ENCODE data around the gene MYNN. TPM values are rescaled to one million over a fixed set of nuclear protein-coding genes. Genes with fewer than 3 reads are reported as not detected.

Gene MYNN
- total and polyA plus RNA-seq, 9 of the 15 experiments (the other 6 are each of a cell fraction or from before 2014, with no cell fraction given): 10.4 to 35.7 (median 21.3) TPM

GRCh38 chr3:169772897-169773816, at the start of gene MYNN (continued):
- 0 out of 2 replicates have a peak, but pooled peaks have one; percentile 61 for TF ChIP-seq RERE (CRISPR knock-in tag; IDR thresholded peaks at IDR 0.05; ENCODE audit: borderline replicate concordance)
- no peak for TF ChIP-seq DMBX1 (CRISPR knock-in tag; IDR thresholded peaks at IDR 0.05; ENCODE audit: borderline replicate concordance)
- peak; percentile 43; the same call in 1 of the 2 replicates for TF ChIP-seq ATF1 (CRISPR knock-in tag; IDR thresholded peaks at IDR 0.05)
- peak; percentile 97 for TF ChIP-seq ATF1 (tag; IDR thresholded peaks at IDR 0.05)
- no peak for TF ChIP-seq TSHZ1 (CRISPR knock-in tag; IDR thresholded peaks at IDR 0.05)
- 0 out of 2 replicates have a peak, but pooled peaks have one; percentile 31 for TF ChIP-seq ZNF740 (CRISPR knock-in tag; IDR thresholded peaks at IDR 0.05)
- TF ChIP-seq ZNF740 (tag; IDR thresholded peaks at IDR 0.05): no peak
- TF ChIP-seq ZNF134 (CRISPR knock-in tag; conservative IDR thresholded peaks at IDR 0.05): no peak
- TF ChIP-seq ZNF165 (CRISPR knock-in tag; IDR thresholded peaks at IDR 0.05; ENCODE audit: borderline replicate concordance): no peak
- TF ChIP-seq KLF1 (tag; IDR thresholded peaks at IDR 0.05): no peak
- no peak for TF ChIP-seq MITF (IDR thresholded peaks at IDR 0.05)
- TF ChIP-seq RFX1 (IDR thresholded peaks at IDR 0.05): no peak
- 0 out of 2 replicates have a peak, but pooled peaks have one; percentile 49 for TF ChIP-seq NR1H2 (CRISPR knock-in tag; IDR thresholded peaks at IDR 0.05)
- no peak for TF ChIP-seq ZNF75A (CRISPR knock-in tag; IDR thresholded peaks at IDR 0.05)
- no peak for TF ChIP-seq ZNF274 (IDR thresholded peaks at IDR 0.05; ENCODE audit: borderline replicate concordance, low read depth, low read length)
- no peak for TF ChIP-seq BRD4 (IDR thresholded peaks at IDR 0.05)
- TF ChIP-seq MIER1 (IDR thresholded peaks at IDR 0.05; ENCODE audit: low read depth): no peak

Measured in K562 (cell line).